Measurements from ENCODE around the gene APEX2. TPM values are rescaled to one million over a fixed set of nuclear protein-coding genes. Genes with fewer than 3 reads are reported as not detected.
"Not testable (repeated sequence)": the region's sequence is repeated elsewhere in the genome, so short reads cannot be mapped to it uniquely, and the experiment has no call there.

APEX2 gene
- 10 to 100 TPM; 13.0 to 17.5 (median 16.3) TPM for polyA plus RNA-seq (ENCODE audit: insufficient read length in 4 of 4)

- peak; percentile 68 to 80 (median 76) for DNase-seq (ENCODE audit: low read depth in 4 of 4, low spot score in 3 of 4)
Measured at GRCh38 chrX:54999717-55000598, at the start of gene APEX2. Gene APEX2, plus strand, starts transcription at chrX:55000363. Its CDS starts 60 bp downstream, at chrX:55000423.

GRCh38 chrX:54950730-54951375 is 49.3 kb upstream of the APEX2 start:
- DNase-seq (ENCODE audit: low read depth in 4 of 4, low spot score in 3 of 4), result no peak

- DNase-seq (ENCODE audit: low read depth in 4 of 4, low spot score in 3 of 4), result no peak
Measured at GRCh38 chrX:54961750-54962149, 38.4 kb upstream of the APEX2 start.

GRCh38 chrX:54964766-54965497 is 35.2 kb upstream of the APEX2 start:
- no peak for DNase-seq (ENCODE audit: low read depth in 4 of 4, low spot score in 3 of 4)

- DNase-seq (ENCODE audit: low read depth in 4 of 4, low spot score in 3 of 4), result no peak
Measured at GRCh38 chrX:54977387-54977786, 22.8 kb upstream of the APEX2 start.

GRCh38 chrX:54978448-54978847 is 21.7 kb upstream of the APEX2 start:
- DNase-seq (ENCODE audit: low read depth in 4 of 4, low spot score in 3 of 4), result no peak

- no peak for DNase-seq (ENCODE audit: low read depth in 4 of 4, low spot score in 3 of 4)
Measured at GRCh38 chrX:54979432-54979831, 20.7 kb upstream of the APEX2 start.

GRCh38 chrX:54980334-54980733 is 19.8 kb upstream of the APEX2 start:
- DNase-seq (ENCODE audit: low read depth in 4 of 4, low spot score in 3 of 4), result no peak

- not testable (repeated sequence) for DNase-seq (ENCODE audit: low read depth in 4 of 4, low spot score in 3 of 4)
Measured at GRCh38 chrX:54983306-54983705, 16.9 kb upstream of the APEX2 start.

GRCh38 chrX:54991706-54992105 is 8.5 kb upstream of the APEX2 start:
- DNase-seq (ENCODE audit: low read depth in 4 of 4, low spot score in 3 of 4), result no peak

GRCh38 chrX:54992911-54993622 is 7.1 kb upstream of the APEX2 start:
- no peak for DNase-seq (ENCODE audit: low read depth in 4 of 4, low spot score in 3 of 4)

GRCh38 chrX:54994099-54994498 is 6.1 kb upstream of the APEX2 start, which contains the start of gene PFKFB1:
Gene PFKFB1, minus strand, starts transcription at chrX:54994188. Its CDS starts 181 bp downstream, at chrX:54994007.
- DNase-seq (ENCODE audit: low read depth in 4 of 4, low spot score in 3 of 4), result no peak

- no peak for DNase-seq (ENCODE audit: low read depth in 4 of 4, low spot score in 3 of 4)
Measured at GRCh38 chrX:54994668-54995351, 5.4 kb upstream of the APEX2 start.

- no peak for DNase-seq (ENCODE audit: low read depth in 4 of 4, low spot score in 3 of 4)
Measured at GRCh38 chrX:54995621-54996020, 4.5 kb upstream of the APEX2 start.

GRCh38 chrX:55004231-55004630 is 4.1 kb downstream of the APEX2 start:
- DNase-seq (ENCODE audit: low read depth in 4 of 4, low spot score in 3 of 4), result no peak

- no peak for DNase-seq (ENCODE audit: low read depth in 4 of 4, low spot score in 3 of 4)
Measured at GRCh38 chrX:55005256-55005655, 5.1 kb downstream of the APEX2 start.

GRCh38 chrX:55006827-55007621 is 6.9 kb downstream of the APEX2 start:
- DNase-seq (ENCODE audit: low read depth in 4 of 4, low spot score in 3 of 4), result no peak

- no peak for DNase-seq (ENCODE audit: low read depth in 4 of 4, low spot score in 3 of 4)
Measured at GRCh38 chrX:55007656-55008055, 7.5 kb downstream of the APEX2 start.

Data from left renal pelvis (tissue), 4 donors.